ENCODE data around the gene CPAMD8.
"Not testable (repeated sequence)": the region's sequence is repeated elsewhere in the genome, so short reads cannot be mapped to it uniquely, and the experiment has no call there.

The CPAMD8 gene

DNA sequence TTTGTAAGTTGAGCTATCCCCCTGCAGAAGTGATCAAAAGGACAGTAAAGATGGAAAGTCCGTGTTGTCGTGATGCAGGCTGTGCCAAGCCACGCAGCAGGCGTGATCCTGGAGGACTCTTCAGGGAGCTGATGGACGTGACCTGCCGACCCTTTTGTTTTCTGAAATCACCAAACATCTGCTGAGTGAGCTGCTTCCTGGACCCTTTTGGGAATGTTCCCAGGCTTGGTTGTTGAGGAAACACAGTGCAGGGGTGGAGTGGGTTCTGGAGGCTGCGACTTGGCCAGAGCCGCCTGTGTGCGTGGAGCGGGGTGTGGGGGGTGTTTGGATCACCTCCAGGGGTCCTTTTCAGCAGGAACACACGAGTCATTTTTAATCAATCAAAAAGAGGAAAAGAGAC is 15.4 kb upstream of the CPAMD8 start:
- no peak for DNase-seq (ENCODE audit: low read depth)

DNA sequence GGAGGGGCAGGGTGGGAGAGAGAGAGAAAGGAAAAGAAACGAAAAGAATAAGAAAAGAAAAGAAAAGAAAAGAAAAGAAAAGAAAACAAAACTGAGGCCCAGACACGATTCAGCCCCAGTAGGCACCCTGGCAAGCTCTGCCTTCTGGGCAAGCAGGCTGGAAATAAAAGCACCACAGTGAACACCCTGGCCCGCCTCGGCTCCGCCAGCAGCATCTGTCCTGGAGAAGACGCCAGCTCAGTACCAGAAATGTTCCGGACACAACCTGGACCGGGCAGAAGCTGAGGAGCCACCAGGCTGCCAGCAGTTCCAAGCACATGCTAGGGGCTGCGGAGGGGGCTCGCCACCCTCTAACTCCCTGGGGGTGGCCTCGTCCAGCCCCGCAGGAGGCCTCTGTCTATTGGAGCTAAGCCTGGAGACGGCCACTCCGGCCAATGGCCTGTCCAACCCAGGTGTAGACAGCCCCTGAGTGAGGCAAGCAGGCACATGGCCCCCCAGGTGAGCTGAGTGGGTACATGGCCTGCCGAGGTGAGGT is 11.4 kb upstream of the CPAMD8 start:
- DNase-seq (ENCODE audit: low read depth): no peak

DNA sequence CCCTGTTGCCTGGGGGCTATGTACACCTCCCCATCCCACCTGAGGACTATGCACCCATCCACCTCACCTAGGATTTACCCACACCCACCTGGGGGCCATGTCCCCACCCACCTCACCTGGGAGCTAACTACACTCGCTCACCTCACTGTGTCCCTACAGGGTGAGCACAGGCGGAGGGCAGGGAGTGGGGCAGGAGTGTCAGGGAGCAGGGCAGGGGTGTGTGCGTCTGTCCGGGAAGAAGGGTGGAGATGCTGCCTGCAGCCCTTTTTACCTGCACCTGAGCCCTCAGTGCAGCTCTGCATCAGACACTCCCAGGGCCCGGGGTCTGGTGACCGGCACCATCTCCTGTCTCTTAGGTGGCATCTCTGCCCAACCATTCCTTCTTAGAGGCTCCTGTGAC is 10.6 kb upstream of the CPAMD8 start:
- DNase-seq (ENCODE audit: low read depth): no peak

DNA sequence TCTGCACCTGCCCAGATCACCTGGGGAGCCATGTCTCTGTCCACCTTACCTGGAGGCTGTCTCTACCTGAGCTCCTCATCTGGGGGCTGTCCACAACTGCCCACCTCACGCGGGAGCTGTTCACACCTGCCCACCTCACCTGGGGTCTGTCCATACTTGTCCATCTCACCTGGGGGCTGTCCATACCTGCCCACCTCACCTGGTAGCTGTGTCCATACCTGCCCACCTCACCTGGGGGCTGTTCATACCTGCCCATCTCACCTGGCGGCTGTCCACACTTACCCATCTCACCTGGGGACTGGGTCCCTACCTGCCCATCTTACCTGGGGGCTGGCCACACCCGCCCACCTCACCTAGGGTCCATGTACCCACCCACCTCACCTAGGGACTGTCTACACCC is 10.0 kb upstream of the CPAMD8 start:
- DNase-seq (ENCODE audit: low read depth): no peak

DNA sequence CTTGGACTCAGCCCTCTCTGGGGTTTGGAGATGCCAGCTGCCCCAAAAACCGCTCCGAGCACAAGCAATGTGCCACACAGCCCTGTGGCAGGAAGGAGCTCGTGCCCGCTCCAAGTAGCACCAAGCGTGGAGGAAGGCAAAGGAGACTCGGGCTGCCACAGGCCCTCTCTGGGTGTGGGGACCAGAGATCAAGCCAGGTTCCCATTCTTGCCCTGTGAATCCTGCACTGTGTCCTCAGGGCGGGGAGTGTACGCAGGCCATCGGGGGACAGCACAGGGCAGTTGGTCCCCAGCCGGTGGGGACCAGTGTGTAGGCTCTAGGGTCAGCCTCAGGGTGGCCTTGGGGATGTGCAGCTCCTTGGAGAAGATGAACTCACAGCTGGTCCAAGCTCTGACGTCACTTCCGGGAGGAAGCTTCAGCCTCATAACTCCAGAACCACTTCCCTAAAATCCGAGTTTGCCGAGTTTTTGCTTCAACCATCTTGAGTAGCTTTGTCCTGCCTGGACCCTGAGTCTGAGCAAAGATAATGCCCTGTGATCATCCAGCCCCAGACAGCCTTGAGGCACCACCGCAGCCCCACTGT is 9.3 kb upstream of the CPAMD8 start:
- DNase-seq (ENCODE audit: low read depth): no peak

DNA sequence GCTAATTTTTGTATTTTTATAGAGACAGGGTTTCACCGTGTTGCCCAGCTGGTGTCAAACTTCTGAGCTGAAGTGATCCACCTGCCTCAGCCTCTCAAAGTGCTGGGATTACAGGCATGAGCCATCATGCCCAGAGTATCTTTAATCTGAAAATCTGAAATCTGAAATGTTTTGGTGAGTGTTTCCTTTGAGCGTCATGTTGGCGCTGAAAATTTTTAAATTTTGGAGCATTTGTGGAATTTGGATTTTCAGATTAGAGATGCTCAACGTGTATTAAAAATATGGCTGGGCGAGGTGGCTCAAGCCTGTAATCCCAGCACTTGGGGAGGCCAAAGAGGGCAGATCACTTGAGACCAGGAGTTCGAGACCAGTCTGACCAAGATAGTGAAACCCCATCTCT is 5.1 kb upstream of the CPAMD8 start:
- DNase-seq (ENCODE audit: low read depth): no peak

DNA sequence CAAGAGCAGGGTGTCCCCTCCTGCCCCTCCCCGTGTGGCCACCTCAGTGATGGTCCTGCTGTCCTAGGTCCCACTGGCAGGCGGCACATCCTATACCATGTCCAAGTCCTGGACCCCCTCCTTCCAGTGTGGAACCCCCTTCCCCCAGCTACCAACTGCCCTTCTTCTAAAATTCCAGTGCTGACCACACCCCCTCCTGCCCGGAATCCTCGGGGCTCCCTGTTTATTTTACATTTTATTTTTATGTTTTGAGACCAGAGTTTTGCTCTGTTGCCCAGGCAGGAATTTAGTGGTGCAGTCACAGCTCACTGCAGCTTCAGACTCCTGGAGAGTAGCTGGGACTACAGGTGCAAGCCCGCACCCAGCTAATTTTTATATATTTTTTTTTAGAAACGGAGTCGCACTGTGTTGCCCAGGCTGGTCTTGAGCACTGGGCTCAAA is 945 bp upstream of the CPAMD8 start:
- no peak for DNase-seq (ENCODE audit: low read depth)

DNA sequence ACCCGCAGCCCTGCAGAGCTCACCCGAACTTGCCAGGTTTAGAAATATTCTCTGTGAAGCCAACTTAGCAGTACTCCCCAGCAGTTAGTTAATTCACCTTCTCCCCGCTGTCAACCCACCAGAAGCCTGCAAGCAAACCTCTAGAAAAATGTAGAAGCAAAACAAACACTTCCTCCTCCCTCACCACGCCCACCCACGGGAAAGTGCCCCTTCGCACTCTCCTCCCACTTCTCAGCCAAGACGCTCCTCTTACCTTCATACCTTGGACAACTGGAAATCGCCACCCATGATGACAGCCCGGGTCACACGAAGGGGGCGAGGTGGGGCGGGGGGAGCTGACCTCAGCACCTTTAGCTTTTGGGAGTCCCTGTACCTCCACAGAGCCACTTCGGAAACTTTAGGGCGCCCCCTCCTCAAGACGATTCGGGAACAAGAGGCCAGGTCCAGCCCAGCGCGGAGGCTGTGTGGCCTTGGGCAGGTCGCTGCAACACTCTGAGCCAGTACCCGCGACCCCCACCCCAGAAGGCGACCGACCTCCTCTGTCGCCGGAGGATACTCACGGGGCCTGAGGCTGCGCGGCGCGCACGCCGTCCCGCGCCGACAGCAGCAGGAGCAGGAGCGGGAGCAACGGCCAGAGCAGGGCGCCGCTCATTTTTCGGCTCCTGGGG is 485 bp downstream of the CPAMD8 start:
- no peak for DNase-seq (ENCODE audit: low read depth)

DNA sequence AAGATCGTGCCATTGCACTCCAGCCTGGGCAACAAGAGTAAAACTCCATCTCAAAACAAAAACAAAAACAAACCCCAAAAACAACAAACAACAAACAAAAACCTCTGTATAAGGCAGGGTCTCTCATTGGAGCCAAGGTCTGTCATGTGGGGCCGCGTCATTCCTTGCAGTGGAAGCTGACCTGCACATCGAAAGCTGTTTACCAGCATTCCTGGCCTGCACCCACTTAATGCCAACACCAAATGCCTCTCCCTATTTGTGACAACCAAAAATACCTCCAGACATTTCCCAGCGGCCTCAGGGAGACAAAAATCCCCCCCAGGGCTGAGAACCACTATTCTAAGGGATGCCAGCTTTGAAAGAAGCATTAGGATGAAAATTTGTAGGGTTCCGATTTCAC is 1.2 kb downstream of the CPAMD8 start:
- DNase-seq (ENCODE audit: low read depth): no peak

DNA sequence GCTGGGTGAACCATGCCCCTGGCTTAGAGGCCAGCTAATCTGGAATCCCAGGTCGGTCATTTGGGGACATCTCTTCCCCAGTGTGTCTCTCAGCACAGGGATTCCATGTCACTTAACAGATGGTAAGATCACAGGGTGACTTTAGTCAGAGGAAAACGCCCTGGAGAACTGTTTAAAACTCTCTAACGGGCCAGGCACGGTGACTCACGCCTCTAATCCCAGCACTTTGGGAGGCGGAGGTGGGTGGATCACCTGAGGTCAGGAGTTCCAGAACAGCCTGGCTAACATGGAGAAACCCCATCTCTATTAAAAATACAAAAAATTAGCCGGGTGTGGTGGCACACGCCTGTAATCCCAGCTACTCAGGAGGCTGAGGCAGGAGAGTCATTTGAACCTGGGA is 1.7 kb downstream of the CPAMD8 start:
- not testable (repeated sequence) for DNase-seq (ENCODE audit: low read depth)

DNA sequence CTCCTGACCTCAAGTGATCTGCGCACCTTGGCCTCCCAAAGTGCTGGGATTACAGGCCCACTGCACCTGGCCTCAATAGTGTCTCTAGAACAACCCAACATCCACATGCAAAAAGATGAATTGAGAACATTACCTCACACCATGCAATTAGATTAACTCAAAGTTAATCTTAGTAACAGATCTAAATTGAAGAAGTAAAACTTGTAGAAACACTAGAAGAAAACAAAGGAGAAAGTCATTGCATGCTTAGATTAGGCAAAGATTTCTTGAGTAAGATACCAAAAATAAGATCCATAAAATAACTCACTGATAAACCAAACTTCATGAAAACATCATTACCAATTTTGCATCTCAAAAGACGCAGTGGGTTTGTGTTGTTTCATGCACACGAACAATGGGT is 2.8 kb downstream of the CPAMD8 start:
- no peak for DNase-seq (ENCODE audit: low read depth)

DNA sequence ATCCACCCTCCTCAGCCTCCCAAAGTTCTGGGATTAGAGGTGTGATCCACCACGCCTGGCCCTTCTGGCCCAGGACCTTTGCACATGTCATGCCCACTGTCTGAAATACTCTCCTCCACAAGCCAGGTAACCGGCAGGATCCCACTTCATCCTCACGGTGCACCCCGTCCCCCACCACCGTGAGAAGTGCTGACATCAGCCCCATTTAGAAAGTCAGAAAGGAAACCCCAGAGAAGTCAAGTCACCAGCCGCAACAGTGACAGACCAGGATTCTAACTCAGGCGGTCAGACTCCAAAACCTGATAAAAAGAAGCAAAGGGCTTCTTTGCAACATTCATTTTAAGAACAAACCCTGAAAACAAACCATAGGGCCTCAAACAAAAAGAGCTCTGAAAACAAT is 3.9 kb downstream of the CPAMD8 start:
- DNase-seq (ENCODE audit: low read depth): no peak

DNA sequence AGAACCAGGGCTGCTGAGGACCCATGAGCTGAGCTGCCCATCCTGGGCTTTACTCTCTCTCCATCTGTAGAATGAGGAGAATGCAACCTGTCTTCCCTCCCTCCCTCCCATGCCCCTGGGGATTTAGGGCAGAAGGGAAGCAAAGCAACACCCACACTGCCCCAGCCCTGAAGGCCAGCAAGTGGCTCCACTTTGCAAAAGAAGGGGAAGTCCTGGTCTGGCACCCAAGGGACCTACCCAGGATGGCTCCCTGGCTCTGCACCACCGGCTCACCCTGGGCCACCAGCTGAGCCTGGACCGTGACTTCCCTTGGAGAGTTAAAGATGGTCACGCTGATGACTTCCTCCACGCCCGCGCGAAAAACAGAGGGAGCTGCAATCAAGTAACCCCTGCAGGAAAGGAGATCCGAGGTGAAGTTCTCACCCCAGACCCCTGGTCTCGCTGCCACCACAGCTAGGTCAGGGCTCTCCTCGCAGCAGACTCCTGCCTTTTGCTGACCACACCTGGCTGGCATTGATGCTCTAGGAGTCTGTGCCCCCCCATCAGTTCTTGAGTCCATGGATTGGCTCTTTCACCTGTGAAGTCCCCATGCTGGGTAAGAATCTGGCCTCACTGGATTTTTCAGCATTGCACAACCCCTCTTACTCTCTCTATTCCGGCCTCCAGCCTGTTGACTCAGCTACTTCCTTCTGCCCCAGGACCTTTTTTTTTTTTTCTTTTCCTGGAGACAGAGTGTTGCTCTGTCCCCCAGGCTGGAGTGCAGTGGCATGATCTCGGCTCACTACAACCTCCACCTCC is 4.6 kb downstream of the CPAMD8 start:
- DNase-seq (ENCODE audit: low read depth): no peak

DNA sequence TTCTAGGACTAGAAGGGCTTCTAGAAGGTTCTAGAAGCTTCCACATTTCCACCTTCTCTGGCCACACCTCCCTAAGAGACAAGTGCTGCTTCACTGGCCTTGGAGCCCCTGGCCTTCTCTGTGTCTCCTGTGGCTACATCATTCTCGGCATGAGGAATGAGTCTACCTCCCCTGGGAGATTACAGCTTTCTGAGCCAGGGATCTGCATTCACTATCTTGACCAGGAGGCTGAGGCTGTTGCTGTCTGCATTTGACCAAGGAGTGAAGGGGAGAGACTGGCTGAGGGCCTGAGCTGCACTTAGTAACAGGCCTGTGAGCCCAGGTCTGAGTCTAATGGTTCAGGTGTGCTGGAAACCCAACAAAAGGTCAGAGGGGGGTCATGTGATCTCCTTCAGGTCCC is 5.3 kb downstream of the CPAMD8 start:
- DNase-seq (ENCODE audit: low read depth): no peak

DNA sequence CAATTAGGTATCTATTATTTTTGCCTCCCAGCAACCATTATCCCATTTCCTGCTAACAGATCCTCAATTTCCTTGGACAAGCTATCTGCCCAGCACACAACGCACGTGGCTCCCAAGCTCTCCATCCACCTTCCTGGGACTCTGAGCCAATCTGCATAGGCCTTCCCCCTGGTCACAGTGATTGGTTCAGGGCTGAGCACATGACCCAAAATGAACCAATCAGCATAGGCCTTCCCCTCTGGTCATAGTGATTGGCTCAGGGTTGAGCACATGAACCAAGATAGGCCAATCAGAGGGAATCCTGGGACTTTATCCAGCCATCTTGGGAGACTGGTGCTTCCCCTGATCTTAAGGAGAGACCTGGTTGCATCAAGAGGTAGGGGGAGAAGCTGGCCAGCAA is 5.8 kb downstream of the CPAMD8 start:
- DNase-seq (ENCODE audit: low read depth): no peak

DNA sequence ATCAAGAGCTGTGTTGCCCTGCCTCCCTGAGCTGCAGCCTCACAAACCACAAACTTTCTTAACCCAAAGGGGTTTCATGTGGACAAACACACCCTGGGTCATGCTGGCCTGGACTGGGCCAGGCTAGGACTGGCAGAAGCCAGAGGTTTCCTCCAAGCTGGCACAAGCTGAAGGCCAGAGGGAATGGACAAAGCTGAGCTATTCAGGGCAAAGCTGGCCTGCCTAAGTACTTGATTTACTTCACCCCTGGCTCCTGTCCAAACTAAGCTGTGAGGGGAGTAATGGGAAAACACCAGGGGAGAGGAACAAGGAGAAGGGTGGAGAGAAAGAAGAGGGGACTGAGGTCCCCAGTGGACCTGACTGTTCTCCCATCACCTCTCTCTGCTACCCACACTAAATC is 6.2 kb downstream of the CPAMD8 start:
- DNase-seq (ENCODE audit: low read depth): no peak

DNA sequence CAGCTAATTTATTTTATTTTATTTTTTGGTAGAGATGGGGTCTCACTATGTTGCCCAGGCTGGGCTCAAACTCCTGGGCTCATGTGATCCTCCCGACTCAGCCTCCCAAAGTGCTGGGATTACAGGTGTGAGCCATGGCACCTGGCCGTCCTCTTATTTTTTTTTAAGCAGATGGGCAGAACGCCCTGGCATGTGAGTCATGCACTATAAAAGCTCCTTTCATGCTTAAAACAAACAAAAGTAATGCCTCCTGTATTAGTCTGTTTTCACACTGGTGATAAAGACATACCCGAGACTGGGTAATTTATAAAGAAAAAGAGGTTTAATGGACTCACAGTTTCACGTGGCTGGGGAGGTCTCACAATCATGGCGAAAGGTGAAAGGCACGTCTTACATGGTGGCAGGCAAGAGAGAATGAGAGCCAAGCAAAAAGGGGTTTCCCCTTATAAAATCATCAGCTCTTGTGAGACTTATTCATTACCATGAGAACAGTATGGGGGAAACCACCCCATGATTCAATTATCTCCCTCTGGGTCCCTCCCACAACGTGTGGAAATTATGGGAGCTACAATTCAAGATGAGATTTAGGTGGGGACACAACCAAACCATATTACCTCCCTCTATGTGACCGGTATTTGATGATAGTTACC is 12.3 kb downstream of the CPAMD8 start:
- DNase-seq (ENCODE audit: low read depth): not testable (repeated sequence)

DNA sequence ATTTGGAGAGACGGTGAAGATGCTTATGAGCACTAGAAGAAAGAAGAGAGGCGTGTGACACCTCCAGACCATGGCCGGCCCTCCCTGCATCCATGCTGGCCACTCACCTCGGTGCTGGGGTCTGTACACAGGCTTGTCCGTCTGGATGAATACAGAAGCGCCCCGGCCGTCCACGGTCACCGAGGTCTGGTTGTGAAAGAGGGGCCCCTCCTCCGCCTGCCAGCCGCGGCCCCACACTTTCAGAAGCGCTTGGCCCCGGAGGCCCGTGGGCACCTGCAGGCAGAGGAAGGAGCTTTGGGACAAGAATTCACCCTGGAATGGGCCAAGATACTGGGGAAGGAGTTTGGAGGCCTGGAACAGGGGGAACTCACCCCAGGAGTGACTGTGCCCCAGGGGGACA is 15.1 kb downstream of the CPAMD8 start:
- no peak for DNase-seq (ENCODE audit: low read depth)

DNA sequence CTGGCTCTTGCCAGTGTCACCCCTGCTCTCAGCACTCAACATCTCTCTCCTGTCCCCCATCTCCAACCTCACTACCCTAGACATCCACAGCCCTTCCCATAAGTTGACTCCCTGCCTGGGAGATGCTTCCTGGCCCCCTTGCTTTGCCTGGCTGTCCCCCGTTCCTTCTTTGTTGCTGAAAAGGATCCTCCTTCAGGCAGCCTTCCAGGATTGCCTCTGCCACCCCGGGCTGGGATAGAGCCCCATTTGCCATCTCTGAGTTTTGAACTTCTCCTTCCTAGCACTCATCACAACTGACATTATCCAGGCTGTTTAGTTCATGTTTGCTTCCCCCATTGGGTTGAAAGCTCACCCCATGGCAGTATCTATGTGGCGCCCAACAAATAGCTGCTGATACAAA is 20.0 kb downstream of the CPAMD8 start:
- DNase-seq (ENCODE audit: low read depth): no peak

DNA sequence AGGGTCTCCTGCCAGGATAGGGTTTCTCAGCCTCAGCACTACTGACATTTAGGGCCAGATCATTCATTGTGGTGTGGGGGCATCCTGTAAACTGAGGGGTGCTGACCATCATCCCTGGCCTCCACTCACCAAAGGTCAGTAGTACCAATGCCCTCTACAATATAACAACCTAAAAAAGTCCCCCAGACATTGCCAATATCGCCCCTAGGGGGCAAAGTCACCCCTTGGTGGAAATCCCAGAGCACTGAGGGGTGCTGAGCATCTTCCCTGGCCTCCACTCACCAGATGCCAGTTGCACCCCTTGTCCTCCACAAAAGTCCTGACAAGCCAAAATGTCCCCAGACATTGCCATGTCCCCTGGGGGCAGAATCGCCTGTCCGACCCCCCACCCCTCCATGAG is 21.6 kb downstream of the CPAMD8 start:
- no peak for DNase-seq (ENCODE audit: low read depth)

DNA sequence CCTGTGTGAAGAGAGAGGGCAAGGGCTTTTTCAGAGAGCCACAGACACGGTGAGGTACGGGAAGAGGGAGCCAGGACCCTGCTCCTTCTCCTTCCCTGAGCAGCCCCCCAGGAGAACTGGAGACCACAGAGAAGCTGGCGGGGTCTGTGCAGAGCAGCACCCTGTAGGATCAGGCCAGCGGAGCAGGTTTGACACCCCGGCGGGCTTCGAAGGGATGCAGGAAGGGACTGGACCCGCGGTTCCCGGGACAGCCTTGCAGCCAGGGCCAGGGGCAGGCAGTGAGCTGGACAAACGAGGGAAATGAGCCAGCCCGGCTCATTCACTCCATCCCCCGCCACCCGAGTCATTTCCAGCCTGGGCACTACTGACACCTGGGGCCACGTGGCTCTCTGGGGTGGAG is 22.2 kb downstream of the CPAMD8 start:
- DNase-seq (ENCODE audit: low read depth): no peak

DNA sequence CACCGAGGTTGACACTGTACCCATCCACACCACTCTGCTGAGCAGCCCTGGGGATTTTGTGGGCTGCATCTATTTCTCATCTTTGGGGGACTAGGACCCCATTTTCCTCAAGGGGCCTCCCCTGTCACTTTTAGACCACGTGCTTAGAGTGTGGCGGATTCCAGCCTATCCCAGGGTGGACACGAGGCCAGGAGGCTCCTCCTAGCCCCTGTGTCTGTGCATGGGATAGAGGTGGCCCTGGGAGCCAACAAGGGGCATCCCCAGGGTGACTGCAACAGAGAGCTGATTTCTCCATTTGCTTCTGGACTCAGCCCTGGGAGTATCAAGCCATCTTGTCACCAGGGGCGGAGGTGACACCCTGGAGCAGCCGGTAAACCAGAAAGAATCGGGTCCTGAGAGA is 24.2 kb downstream of the CPAMD8 start:
- no peak for DNase-seq (ENCODE audit: low read depth)

All from stimulated activated CD8-positive, alpha-beta memory T cell treated with anti-CD3 and anti-CD28 coated beads, Interleukin-15, amount 100 ng/mL, for 1 hour (primary cell).